ENCODE results near the gene UGT1A5. TPM values are rescaled to one million over a fixed set of nuclear protein-coding genes. Genes with fewer than 3 reads are reported as not detected.

Gene UGT1A5
- polyA plus RNA-seq, 1 donor (not counting 4 experiments of a cell fraction or from before 2014, with no cell fraction given): 1.3 TPM

GRCh38 chr2:233758849-233759248 lies 46.1 kb downstream of the UGT1A5 start:
- peaks cover 24% of the 10 kb centered on the region for H3K4me1 ChIP-seq (ENCODE audit: control insufficient read depth, extremely low read depth, insufficient read depth, low read length)
- H3K4me2 ChIP-seq (ENCODE audit: control insufficient read depth, extremely low read depth, insufficient read depth, low read depth, low read length): no peak overlapping the region
- no peak for TF ChIP-seq EZH2 (IDR thresholded peaks at IDR 0.05; ENCODE audit: low read length)
- no peak for TF ChIP-seq CTCF (optimal IDR thresholded peaks at IDR 0.05 in 1 of 3, IDR thresholded peaks at IDR 0.05 in 1 of 3, conservative IDR thresholded peaks at IDR 0.05 in 1 of 3; ENCODE audit: extremely low read depth in 1 of 3, insufficient read depth in 2 of 3, low read length in 3 of 3)
- H4K20me1 ChIP-seq (ENCODE audit: control insufficient read depth, extremely low read depth, insufficient read depth, low read length): no peaks in the 10 kb centered on the region
- peaks cover 5% of the 10 kb centered on the region for H3K79me2 ChIP-seq (ENCODE audit: control insufficient read depth, insufficient read depth, low read length)
- dilution Hi-C loops (cut with MboI; ENCODE audit: extremely low pct_ligation_motif_present, low sequenced_read_pairs): no loop called here
- H3K9me3 ChIP-seq (ENCODE audit: control insufficient read depth, low read depth, low read length): no peaks in the 10 kb centered on the region
- DNase-seq (ENCODE audit: low read depth, low spot score) (no peak), FAIRE-seq (no peak)
- no peak overlapping the region for H3K9ac ChIP-seq (ENCODE audit: control insufficient read depth, extremely low read depth, insufficient read depth, low read length)
- peaks cover 2 to 3% of the 10 kb centered on the region in 2 experiments for H3K36me3 ChIP-seq (ENCODE audit: control insufficient read depth in 2 of 2, extremely low read depth in 1 of 2, insufficient read depth in 2 of 2, low read length in 2 of 2)
- H3K9me1 ChIP-seq (ENCODE audit: control insufficient read depth, extremely low read depth, insufficient read depth, low read length): no peaks in the 10 kb centered on the region
- no peak overlapping the region for H3K4me3 ChIP-seq (ENCODE audit: control insufficient read depth in 2 of 3, extremely low read depth in 1 of 3, insufficient read depth in 2 of 3, low read depth in 1 of 3, low read length in 3 of 3)
- no peaks in the 10 kb centered on the region for H3K27me3 ChIP-seq (ENCODE audit: control insufficient read depth, extremely low read depth, insufficient read depth, low read length)
- H3K27ac ChIP-seq (ENCODE audit: control insufficient read depth, insufficient read depth, low read length): no peak overlapping the region
- H2AFZ ChIP-seq (ENCODE audit: control insufficient read depth, low read length): no peak overlapping the region

- H3K9me1 ChIP-seq (ENCODE audit: control insufficient read depth, extremely low read depth, insufficient read depth, low read length): no peaks in the 10 kb centered on the region
- peak within 1 kb of the TSS; percentile 0 for H3K27ac ChIP-seq (ENCODE audit: control insufficient read depth, insufficient read depth, low read length)
- no peaks in the 10 kb centered on the region for H3K9me3 ChIP-seq (ENCODE audit: control insufficient read depth, low read depth, low read length)
- FAIRE-seq: no peak
- TF ChIP-seq CTCF (optimal IDR thresholded peaks at IDR 0.05 in 1 of 3, IDR thresholded peaks at IDR 0.05 in 1 of 3, conservative IDR thresholded peaks at IDR 0.05 in 1 of 3; ENCODE audit: extremely low read depth in 1 of 3, insufficient read depth in 2 of 3, low read length in 3 of 3) (no peak), EZH2 (IDR thresholded peaks at IDR 0.05; ENCODE audit: low read length) (no peak)
- dilution Hi-C loops (cut with MboI; ENCODE audit: extremely low pct_ligation_motif_present, low sequenced_read_pairs): no loop called here
- H3K4me1 ChIP-seq (ENCODE audit: control insufficient read depth, extremely low read depth, insufficient read depth, low read length): peaks cover 34% of the 10 kb centered on the region
- no peak for DNase-seq (ENCODE audit: low read depth, low spot score)
- H3K27me3 ChIP-seq (ENCODE audit: control insufficient read depth, extremely low read depth, insufficient read depth, low read length): no peaks in the 10 kb centered on the region
- H2AFZ ChIP-seq (ENCODE audit: control insufficient read depth, low read length): no peak within 1 kb of the TSS
- peaks cover 0 to 1% of the 10 kb centered on the region in 2 experiments for H3K36me3 ChIP-seq (ENCODE audit: control insufficient read depth in 2 of 2, extremely low read depth in 1 of 2, insufficient read depth in 2 of 2, low read length in 2 of 2)
- no peaks in the 10 kb centered on the region for H4K20me1 ChIP-seq (ENCODE audit: control insufficient read depth, extremely low read depth, insufficient read depth, low read length)
- peak within 1 kb of the TSS; percentile 80 for H3K4me2 ChIP-seq (ENCODE audit: control insufficient read depth, extremely low read depth, insufficient read depth, low read depth, low read length)
- H3K9ac ChIP-seq (ENCODE audit: control insufficient read depth, extremely low read depth, insufficient read depth, low read length): no peak within 1 kb of the TSS
- peaks cover 9% of the 10 kb centered on the region for H3K79me2 ChIP-seq (ENCODE audit: control insufficient read depth, insufficient read depth, low read length)
- no peak within 1 kb of the TSS for H3K4me3 ChIP-seq (ENCODE audit: control insufficient read depth in 2 of 3, extremely low read depth in 1 of 3, insufficient read depth in 2 of 3, low read depth in 1 of 3, low read length in 3 of 3)
Observed at GRCh38 chr2:233760043-233760442, 47.3 kb downstream of the UGT1A5 start, which contains the start of gene UGT1A1. Gene UGT1A1, plus strand, starts transcription at chr2:233760270. Its CDS starts 18 bp downstream, at chr2:233760288.

Data from keratinocyte (primary cell).